HEK293T (cell line): ENCODE measurements around the gene MPIG6B.

Experiments used
- CTCF ChIA-PET: fragments of 350-600 bp; formaldehyde crosslinking; extraction: SDS; loops from one replicate; lab custom pipeline; 2021; ENCODE audit warnings: antibody characterized with exemption, inconsistent platforms; lab: Yijun Ruan, JAX
- POLR2A ChIA-PET: fragments of 350-600 bp; formaldehyde crosslinking; extraction: SDS; loops from one replicate; lab custom pipeline; 2020; ENCODE audit warnings: antibody characterized with exemption, inconsistent platforms; lab: Yijun Ruan, JAX
- DNase-seq: peaks from one replicate; pipeline ENCODE4 v3.0.0; 2012; ENCODE audit warnings: mixed read lengths; ENCODE audit errors: extremely low spot score
- ARNT ChIP-seq: fragments of 450-650 bp; IDR thresholded peaks from 2 replicates; pipeline ENCODE4 v1.6.1; 2017; ENCODE audit warnings: mild to moderate bottlenecking
- BHLHE40 ChIP-seq: fragments of 450-650 bp; IDR thresholded peaks from 2 replicates; pipeline ENCODE4 v1.6.1; 2016; ENCODE audit warnings: mild to moderate bottlenecking, moderate library complexity, borderline replicate concordance
- CTBP1 ChIP-seq: fragments of 450-650 bp; IDR thresholded peaks from 2 replicates; pipeline ENCODE4 v1.6.1; 2016; ENCODE audit warnings: borderline replicate concordance
- ELF4 ChIP-seq: fragments of 450-650 bp; IDR thresholded peaks from 2 replicates; pipeline ENCODE4 v1.6.1; 2017; ENCODE audit warnings: antibody characterized with exemption
- FOXA1 ChIP-seq: fragments of 450-650 bp; IDR thresholded peaks from 2 replicates; pipeline ENCODE4 v1.6.1; 2016; ENCODE audit warnings: mild to moderate bottlenecking
- FOXK2 ChIP-seq: fragments of 450-650 bp; IDR thresholded peaks from 2 replicates; pipeline ENCODE4 v1.6.1; 2016; ENCODE audit warnings: mild to moderate bottlenecking
- FOXM1 ChIP-seq: fragments of 450-650 bp; IDR thresholded peaks from 2 replicates; pipeline ENCODE4 v1.6.1; 2017; ENCODE audit warnings: mild to moderate bottlenecking, borderline replicate concordance
- HDGF ChIP-seq: fragments of 450-650 bp; IDR thresholded peaks from 2 replicates; pipeline ENCODE4 v1.6.1; 2017; ENCODE audit warnings: antibody characterized with exemption, borderline replicate concordance
- L3MBTL2 ChIP-seq: fragments of 450-650 bp; conservative IDR thresholded peaks from 2 replicates; pipeline ENCODE4 v1.6.1; 2016; ENCODE audit warnings: mild to moderate bottlenecking
- LEF1 ChIP-seq: fragments of 450-650 bp; IDR thresholded peaks from 2 replicates; pipeline ENCODE4 v1.6.1; 2017; ENCODE audit warnings: mild to moderate bottlenecking, borderline replicate concordance
- NFRKB ChIP-seq: fragments of 450-650 bp; IDR thresholded peaks from 2 replicates; pipeline ENCODE4 v1.6.1; 2016; ENCODE audit warnings: mild to moderate bottlenecking, moderate library complexity
- SP1 ChIP-seq: fragments of 450-650 bp; IDR thresholded peaks from 2 replicates; pipeline ENCODE4 v1.6.1; 2017
- SUZ12 ChIP-seq: fragments of 450-650 bp; IDR thresholded peaks from 2 replicates; pipeline ENCODE4 v1.6.1; 2016; ENCODE audit warnings: mild to moderate bottlenecking
- TARDBP ChIP-seq: fragments of 450-650 bp; IDR thresholded peaks from 2 replicates; pipeline ENCODE4 v1.6.1; 2016
- ZNF384 ChIP-seq: fragments of 450-650 bp; IDR thresholded peaks from 2 replicates; pipeline ENCODE4 v1.6.1; 2016
- TF ChIP-seq, protein P1 (sequence below): fragments of 450-650 bp; IDR thresholded peaks from 2 replicates; pipeline ENCODE4 v1.6.1; 2016

MPIG6B gene

DNA sequence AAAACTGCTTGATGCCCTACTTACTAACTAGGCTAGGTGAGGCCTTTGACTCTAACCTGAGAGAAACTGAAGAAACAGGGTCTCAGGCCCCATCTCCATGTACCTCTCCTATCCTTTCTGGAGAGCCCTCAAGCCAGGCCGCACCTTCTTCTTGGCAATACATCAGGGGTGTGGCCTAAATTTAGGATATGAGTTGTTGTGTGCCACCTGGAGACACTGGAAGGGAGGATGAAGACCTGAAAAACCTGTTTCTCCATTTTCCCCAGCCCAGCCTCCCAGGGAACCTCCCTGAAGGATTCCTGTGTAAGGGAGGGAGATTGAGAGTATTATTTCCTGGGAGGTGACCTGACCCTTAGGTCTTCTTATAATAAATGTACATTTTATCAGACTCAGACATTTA is 4.9 kb upstream of the MPIG6B start:
- TF ChIP-seq ARNT (no peak), NFRKB (no peak), LEF1 (no peak), SUZ12 (no peak), ZNF384 (no peak), ELF4 (no peak), BHLHE40 (no peak), TARDBP (no peak), HDGF (no peak), L3MBTL2 (no peak)
- no peak for DNase-seq
- ChIA-PET POLR2A (no interaction called here), CTCF (interaction anchor here (0.6 kb wide), 1 partner anchor 382 kb away, joined by 5 read pairs; no protein-coding TSS in a partner anchor)

DNA sequence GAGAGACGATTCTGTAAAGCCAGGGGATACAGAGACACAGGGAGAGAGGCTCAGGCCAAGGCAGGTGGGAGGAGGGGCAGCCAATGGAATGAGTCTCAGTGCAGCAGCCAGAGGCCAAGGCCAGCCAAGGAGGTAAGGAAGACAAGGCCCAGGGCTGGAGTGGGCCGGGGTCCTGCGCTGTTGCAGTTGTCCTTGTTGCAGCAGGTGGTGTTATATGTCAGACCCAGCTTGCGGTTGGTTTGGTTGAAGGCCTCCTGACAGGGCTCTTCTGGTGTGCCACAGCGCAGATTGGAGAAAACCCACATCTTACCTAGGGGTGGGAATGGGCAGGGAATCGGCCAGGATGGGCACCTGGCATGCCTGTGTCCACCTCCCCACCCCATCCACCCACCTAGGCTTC is 4.2 kb upstream of the MPIG6B start:
- CTCF ChIA-PET, result no interaction called here
- POLR2A ChIA-PET, result no interaction called here
- TF ChIP-seq SUZ12 (no peak), SP1 (no peak), BHLHE40 (no peak), FOXM1 (no peak), NFRKB (no peak), CTBP1 (no peak), ELF4 (no peak), ARNT (no peak), L3MBTL2 (no peak), LEF1 (no peak), HDGF (no peak), FOXA1 (no peak), TARDBP (no peak), ZNF384 (no peak), FOXK2 (no peak)
- TF ChIP-seq, protein P1, sequence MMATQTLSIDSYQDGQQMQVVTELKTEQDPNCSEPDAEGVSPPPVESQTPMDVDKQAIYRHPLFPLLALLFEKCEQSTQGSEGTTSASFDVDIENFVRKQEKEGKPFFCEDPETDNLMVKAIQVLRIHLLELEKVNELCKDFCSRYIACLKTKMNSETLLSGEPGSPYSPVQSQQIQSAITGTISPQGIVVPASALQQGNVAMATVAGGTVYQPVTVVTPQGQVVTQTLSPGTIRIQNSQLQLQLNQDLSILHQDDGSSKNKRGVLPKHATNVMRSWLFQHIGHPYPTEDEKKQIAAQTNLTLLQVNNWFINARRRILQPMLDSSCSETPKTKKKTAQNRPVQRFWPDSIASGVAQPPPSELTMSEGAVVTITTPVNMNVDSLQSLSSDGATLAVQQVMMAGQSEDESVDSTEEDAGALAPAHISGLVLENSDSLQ, result no peak
- no peak for DNase-seq

DNA sequence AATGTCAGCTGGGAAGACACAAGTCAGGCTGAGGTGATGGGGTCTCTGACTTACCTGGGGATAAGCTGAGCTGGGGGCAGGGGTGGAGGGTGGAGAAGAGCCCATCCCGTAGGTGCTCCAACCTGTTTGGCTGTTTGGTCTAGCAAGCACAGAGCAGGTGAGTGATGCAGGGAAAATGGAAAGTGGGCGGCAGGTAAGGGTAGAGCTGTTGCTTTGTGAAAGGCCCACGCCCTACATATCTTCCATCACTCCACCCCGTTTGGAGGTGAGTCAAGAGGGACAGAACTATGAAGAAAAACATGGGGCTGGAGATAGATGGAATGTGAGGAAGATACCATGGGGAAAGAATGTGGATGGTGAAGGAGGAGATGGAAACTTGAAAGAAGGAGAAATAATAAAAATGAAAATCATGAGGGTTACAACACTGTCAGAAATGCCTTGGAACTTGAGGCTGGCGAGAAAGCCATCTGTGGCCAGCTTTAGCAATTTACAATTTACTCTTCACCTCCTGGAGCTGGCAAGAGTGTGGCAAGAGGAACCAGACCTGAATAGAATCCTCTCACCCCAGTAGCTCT is 2.9 kb upstream of the MPIG6B start:
- POLR2A ChIA-PET, result interaction anchor here (1.0 kb wide), 1 partner anchor 9 kb away, joined by 3 read pairs; no protein-coding TSS in a partner anchor
- TF ChIP-seq BHLHE40 (no peak), ZNF384 (no peak), HDGF (no peak), ARNT (no peak), L3MBTL2 (no peak), ELF4 (no peak), LEF1 (no peak), NFRKB (no peak), FOXA1 (no peak), FOXM1 (no peak), TARDBP (no peak), SP1 (no peak), SUZ12 (no peak), FOXK2 (no peak), CTBP1 (no peak)
- TF ChIP-seq, protein P1, result no peak
- DNase-seq, result no peak
- CTCF ChIA-PET, result no interaction called here

DNA sequence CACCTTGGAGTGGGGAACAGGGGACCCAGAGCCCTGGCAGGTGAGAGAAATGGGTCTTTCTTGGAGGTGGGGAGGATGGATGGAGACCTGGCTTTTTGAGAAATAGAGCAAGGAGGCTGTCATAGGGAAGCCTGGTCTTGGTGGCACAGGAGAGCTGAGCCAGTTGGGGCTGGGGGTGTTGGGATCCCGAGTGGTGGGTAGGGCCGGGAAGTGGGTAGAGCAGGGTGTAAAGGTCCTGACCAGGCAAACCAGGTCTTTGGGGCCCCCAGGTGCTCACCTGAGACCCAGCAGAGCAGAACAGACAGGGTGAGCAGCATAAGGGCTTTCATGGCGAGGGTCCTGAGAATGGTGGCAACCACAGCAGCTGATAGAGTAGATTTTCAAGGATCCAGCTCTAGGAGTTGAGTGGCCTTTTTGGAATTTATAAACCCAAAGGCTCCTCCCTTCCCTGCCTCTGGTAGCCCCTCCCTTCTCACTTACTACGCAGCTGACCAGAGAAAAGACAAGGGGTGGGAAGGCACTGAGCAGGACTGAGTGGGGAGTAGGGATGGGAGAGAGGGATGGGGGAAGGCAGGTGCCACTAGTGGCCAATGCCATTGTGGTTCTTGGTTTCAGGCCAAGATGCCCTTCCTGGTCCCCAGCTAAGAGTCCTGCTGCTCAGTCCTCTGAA is 1.7 kb upstream of the MPIG6B start, which contains the start of gene LY6G6C:
Gene LY6G6C, minus strand, starts transcription at position 396 of the 670 bp plus-strand sequence. Its CDS starts 67 bp downstream, at position 329.
- ChIA-PET POLR2A (interaction anchor here (0.7 to 1.2 kb wide), 2 partner anchors 8 to 25 kb away, joined by 3 read pairs; no protein-coding TSS in a partner anchor), CTCF (no interaction called here)
- TF ChIP-seq SUZ12, result no peak
- no peak for TF ChIP-seq ARNT
- TF ChIP-seq HDGF, result no peak
- no peak for TF ChIP-seq NFRKB
- TF ChIP-seq FOXK2, result no peak
- TF ChIP-seq ZNF384, result no peak
- TF ChIP-seq BHLHE40, result no peak
- no peak for TF ChIP-seq TARDBP
- no peak for TF ChIP-seq FOXA1
- TF ChIP-seq CTBP1, result no peak
- no peak for TF ChIP-seq SP1
- no peak for TF ChIP-seq LEF1
- no peak for TF ChIP-seq L3MBTL2
- TF ChIP-seq, protein P1, result no peak
- TF ChIP-seq ELF4, result no peak
- TF ChIP-seq FOXM1, result no peak
- DNase-seq, result no peak

DNA sequence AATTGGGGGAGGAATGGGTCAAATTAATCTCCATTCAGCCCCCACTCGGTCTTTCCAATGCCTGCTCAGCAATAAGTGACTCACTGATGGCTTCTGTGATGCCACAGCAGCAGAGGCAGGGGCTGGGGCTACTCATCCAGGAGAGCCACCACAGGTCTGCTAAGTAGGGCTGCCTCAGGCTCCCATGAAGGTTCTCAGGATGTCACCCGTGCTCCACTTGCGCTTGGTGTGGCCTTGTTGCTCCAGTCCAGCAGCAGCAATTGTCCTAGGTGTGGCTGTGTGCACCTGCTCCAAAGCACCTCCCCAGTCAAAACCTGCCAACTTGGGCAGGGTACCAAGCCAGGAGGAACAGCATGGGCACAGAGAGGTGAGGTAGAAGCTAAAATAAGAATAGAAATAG is 1.0 kb upstream of the MPIG6B start:
- TF ChIP-seq CTBP1 (no peak), FOXK2 (no peak), TARDBP (no peak), BHLHE40 (no peak), L3MBTL2 (no peak), FOXM1 (no peak), SP1 (no peak), ARNT (no peak), NFRKB (no peak), ZNF384 (no peak), SUZ12 (no peak), FOXA1 (no peak), ELF4 (no peak), LEF1 (no peak), HDGF (no peak)
- TF ChIP-seq, protein P1, result no peak
- CTCF ChIA-PET, result no interaction called here
- no peak for DNase-seq
- POLR2A ChIA-PET, result interaction anchor here (1.2 kb wide), 1 partner anchor 7 kb away, joined by 3 read pairs; no protein-coding TSS in a partner anchor
